ENCODE results near the gene EPS8.
A peak's percentile ranks its signal among the peaks of the same experiment; 100 is the strongest.

- TF ChIP-seq, protein P1, sequence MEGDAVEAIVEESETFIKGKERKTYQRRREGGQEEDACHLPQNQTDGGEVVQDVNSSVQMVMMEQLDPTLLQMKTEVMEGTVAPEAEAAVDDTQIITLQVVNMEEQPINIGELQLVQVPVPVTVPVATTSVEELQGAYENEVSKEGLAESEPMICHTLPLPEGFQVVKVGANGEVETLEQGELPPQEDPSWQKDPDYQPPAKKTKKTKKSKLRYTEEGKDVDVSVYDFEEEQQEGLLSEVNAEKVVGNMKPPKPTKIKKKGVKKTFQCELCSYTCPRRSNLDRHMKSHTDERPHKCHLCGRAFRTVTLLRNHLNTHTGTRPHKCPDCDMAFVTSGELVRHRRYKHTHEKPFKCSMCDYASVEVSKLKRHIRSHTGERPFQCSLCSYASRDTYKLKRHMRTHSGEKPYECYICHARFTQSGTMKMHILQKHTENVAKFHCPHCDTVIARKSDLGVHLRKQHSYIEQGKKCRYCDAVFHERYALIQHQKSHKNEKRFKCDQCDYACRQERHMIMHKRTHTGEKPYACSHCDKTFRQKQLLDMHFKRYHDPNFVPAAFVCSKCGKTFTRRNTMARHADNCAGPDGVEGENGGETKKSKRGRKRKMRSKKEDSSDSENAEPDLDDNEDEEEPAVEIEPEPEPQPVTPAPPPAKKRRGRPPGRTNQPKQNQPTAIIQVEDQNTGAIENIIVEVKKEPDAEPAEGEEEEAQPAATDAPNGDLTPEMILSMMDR (IDR thresholded peaks at IDR 0.05), result peak in 1 of 4 experiments; percentile 37
- no peak for TF ChIP-seq POLR2A (IDR thresholded peaks at IDR 0.05)
Observed at GRCh38 chr12:15772405-15773018, 16.7 kb downstream of the EPS8 start.
